GM18873 (cell line): ENCODE data around the gene STXBP5L.
"Not testable (repeated sequence)": the region's sequence is repeated elsewhere in the genome, so short reads cannot be mapped to it uniquely, and the experiment has no call there.

Experiments used
- ATAC-seq: cut with Tn5 transposase; IDR thresholded peaks from one replicate; pipeline ENCODE4 v1.9.1; 2021; ENCODE audit warnings: mild to moderate bottlenecking, moderate library complexity, moderate number of reproducible peaks; ENCODE audit not compliant: unreplicated experiment, low FRiP score

The STXBP5L gene

DNA sequence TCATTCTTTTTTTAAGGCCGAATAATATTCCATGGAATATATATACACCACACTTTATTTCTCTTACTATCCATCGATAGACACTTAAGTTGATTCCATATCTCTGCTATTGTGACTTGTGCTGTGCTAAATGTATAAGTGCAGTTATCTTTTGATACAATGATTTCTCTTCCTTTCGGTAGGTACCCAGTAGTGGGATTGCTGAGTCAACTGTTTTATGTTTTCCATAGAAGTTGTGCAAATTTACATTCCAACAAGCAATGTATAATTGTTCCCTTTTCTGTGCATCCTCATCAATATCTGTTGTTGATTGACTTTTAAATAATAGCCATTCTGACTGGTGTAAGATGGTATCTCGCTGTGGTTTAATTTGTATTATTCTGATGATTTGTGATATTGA is 81.0 kb downstream of the STXBP5L start:
- no peak for ATAC-seq

GRCh38 chr3:121018917-121019321 is 110.9 kb downstream of the STXBP5L start:
- ATAC-seq: no peak

- no peak for ATAC-seq
Observed at GRCh38 chr3:121063628-121064027, 155.6 kb downstream of the STXBP5L start.

- ATAC-seq: no peak
Observed at GRCh38 chr3:121064121-121064520, 156.1 kb downstream of the STXBP5L start.

DNA sequence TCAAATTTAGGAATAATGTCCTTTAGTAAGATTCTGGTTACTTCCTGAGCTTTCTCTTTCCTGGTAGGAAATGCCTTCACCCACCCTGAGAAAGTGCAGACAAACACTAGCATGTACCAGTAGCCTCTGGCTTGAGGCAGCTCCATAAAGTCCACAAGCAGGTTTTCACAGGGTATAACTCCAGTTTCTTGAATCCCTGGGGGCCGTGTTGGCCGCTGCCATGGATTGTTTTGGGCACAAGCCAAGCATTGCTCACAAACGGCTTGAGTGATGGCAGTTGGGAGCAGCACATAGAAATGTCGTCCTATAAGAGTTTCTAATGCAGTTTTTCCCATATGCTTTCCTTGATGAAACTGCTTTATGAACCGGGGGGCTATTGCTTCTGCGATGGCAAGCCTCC is 164.1 kb downstream of the STXBP5L start:
- no peak for ATAC-seq

DNA sequence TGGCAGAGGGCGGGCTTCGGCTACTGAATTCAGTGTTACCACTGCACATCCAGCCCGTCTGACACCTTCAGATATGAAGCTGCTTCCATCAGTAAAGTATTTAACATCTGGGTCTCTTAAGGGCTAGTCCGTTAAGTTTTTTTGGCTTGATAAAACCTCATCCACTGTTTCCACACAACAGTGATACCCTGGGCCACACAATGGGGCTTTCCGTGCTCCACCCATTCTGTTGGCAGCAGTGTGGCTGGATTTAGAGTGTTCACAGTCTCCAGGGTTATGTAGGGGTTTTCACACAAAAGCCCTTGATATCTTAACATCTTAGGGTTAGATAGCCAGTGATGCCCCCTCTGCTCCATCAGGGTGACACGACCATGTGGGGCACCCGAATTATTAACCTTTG is 165.0 kb downstream of the STXBP5L start:
- no peak for ATAC-seq

DNA sequence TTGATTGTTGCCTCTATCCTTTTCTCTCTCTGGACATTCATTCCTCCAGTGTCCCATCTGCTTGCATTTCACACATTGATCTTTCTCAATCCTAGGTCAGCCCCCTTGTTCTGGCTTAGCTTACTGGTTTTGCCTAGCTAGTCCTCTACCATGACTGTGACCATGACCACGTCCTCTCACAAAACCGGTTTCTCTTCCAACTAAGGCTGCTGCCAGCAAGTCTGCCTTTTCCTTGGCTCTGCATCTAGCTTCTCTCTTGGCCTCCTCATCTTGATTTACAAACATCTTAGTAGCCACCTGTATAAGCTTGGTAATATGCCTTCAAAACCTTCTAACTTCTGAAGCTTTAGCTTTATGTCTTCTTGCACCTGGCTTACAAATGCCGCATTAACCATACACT is 167.2 kb downstream of the STXBP5L start:
- no peak for ATAC-seq

DNA sequence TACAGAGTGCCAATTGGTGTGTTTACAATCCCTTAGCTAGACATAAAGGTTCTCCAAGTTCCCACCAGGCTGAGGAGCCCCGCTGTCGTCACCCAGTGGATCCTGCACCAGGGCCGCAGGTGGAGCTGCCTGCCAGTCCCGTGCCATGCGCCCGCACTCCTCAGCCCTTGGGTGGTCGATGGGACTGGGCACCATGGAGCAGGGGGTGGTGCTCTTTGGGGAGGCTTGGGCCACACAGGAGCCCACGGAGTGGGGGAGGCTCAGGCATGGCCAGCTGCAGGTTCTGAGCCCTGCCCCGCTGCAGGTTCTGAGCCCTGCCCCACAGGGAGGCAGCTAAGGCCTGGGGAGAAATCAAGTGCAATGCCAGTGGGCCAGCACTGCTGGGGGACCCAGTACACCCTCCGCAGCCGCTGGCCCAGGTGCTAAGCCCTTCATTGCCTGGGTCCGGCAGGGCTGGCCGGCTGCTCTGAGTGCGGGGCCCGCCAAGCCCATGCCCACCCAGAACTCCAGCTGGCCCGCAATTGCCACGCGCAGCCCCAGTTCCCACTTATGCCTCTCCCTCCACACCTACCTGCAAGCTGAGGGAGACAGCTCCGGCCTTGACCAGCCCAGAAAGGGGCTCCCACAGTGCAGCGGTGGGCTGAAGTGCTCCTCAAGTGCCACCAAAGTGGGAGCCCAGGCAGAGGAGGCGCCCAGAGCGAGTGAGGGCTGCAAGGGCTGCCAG is 170.5 kb downstream of the STXBP5L start:
- ATAC-seq: not testable (repeated sequence)

GRCh38 chr3:121096953-121097352 is 188.9 kb downstream of the STXBP5L start:
- ATAC-seq: no peak

DNA sequence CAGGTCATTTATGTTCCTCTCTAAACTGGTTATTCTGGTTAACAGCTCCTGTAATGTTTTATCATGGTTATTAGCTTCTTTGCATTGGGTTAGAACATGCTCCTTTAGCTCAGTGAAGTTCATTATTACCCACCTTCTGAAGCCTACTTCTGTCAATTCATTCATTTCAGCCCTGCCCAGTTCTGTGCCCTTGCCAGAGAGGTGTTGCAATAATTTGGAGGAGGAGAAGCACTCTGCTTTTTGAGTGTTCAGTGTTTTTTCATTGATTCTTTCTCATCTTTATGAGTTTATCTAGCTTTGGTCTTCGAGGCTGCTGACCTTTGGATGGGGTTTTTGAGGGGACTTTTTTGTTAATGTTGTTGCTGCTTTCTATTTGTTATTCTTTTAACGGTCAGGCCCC is 203.1 kb downstream of the STXBP5L start:
- not testable (repeated sequence) for ATAC-seq

DNA sequence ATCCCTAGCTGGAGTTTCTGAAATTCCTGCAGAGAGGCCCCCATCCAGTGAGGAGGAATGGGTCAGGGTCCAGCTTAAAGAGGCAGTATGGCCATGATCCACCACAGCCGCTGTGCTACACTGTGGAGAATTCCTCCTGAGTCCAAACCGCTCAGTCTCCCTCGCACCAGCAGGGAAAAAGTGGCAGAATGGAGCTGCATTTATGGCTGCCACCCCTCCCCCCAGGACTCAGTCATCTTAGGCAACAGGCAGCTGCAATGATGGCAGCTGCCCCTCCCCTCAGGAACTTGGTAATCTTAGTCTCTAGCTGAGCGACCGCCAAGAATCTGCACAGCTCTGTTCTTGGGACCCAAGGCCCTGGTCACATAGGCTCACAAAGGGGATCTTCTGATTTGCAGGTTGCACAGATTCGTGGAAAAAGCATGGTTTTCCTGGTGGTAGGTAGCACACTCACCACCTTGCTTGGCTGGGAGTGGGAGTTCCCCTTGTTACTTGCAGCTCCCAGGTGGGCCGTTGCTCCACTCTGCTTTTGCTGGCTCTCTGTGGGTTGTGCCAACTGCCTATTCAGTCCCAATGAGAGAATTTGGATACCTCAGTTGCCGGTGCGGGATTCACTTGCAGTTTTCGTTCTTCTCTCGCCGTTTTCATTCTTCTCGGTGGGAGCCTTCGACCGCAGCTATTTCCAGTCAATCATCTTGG is 204.1 kb downstream of the STXBP5L start:
- no peak for ATAC-seq

GRCh38 chr3:121126033-121126706 is 218.2 kb downstream of the STXBP5L start:
- no peak for ATAC-seq

- ATAC-seq: no peak
Observed at GRCh38 chr3:121126707-121127035, 218.7 kb downstream of the STXBP5L start.

DNA sequence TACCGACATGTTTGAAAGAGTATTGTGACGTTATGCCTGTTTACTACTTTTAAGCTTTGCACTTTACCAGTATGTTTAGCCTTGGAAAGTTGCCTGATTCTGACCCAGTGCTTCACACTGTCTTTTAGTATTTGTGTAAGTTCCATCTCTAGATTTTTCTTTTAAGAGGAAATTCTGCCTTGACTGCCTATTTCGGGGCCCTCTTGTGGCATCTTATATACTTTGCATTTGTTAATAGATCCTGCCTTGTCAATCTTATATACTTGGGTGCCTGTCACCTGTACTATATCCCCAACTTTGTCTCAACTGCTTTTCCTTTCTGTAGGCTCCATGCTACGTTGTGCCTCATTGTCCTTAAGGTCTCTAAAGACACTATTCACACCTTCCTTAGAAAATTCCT is 244.6 kb downstream of the STXBP5L start:
- no peak for ATAC-seq

GRCh38 chr3:121153851-121154250 is 245.8 kb downstream of the STXBP5L start:
- ATAC-seq: no peak

- ATAC-seq: no peak
Observed at GRCh38 chr3:121155028-121155427, 247.0 kb downstream of the STXBP5L start.

- ATAC-seq: no peak
Observed at GRCh38 chr3:121165397-121165837, 257.4 kb downstream of the STXBP5L start.

GRCh38 chr3:121167374-121168139 is 259.6 kb downstream of the STXBP5L start:
- ATAC-seq: no peak

GRCh38 chr3:121175083-121175482 is 267.1 kb downstream of the STXBP5L start:
- no peak for ATAC-seq

DNA sequence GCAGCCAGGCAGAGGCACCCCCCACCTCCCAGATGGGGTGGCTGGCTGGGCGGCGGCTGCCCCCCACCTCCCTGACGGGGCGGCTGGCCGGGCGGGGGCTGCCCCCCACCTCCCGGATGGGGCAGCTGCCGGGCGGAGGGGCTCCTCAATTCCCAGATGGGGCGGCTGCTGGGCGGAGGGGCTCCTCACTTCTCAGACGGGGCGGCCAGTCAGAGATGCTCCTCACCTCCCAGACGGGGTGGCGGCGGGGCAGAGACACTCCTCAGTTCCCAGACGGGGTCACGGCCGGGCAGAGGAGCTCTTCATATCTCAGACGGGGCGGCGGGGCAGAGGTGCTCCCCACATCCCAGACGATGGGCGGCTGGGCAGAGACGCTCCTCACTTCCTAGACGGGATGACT is 282.6 kb downstream of the STXBP5L start:
- ATAC-seq: not testable (repeated sequence)

GRCh38 chr3:121202573-121202972 is 294.6 kb downstream of the STXBP5L start:
- ATAC-seq: no peak
